ENCODE measurements around the gene NT5C2.
A peak's percentile ranks its signal among the peaks of the same experiment; 100 is the strongest.
"Not testable (repeated sequence)": the region's sequence is repeated elsewhere in the genome, so short reads cannot be mapped to it uniquely, and the experiment has no call there.

NT5C2 gene

DNA sequence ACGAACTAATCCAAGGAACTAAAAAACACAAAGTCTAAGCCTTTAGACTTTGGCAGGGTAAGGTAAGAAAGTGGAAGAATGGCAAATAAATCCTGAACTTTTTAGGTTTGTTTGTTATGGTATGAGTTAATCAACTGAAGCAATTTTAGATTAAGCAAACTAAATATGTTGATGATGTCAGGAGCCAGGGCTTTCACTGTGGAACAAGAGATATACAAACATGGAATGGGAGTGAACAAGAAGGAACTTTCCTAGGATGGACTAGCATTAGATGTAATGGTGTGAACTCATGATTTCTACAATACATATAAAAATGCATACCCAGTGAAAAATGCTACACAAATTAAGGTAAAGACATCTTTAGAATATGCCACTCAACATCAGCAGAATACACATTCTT is 35.8 kb downstream of the NT5C2 start:
- no peak for DNase-seq

DNA sequence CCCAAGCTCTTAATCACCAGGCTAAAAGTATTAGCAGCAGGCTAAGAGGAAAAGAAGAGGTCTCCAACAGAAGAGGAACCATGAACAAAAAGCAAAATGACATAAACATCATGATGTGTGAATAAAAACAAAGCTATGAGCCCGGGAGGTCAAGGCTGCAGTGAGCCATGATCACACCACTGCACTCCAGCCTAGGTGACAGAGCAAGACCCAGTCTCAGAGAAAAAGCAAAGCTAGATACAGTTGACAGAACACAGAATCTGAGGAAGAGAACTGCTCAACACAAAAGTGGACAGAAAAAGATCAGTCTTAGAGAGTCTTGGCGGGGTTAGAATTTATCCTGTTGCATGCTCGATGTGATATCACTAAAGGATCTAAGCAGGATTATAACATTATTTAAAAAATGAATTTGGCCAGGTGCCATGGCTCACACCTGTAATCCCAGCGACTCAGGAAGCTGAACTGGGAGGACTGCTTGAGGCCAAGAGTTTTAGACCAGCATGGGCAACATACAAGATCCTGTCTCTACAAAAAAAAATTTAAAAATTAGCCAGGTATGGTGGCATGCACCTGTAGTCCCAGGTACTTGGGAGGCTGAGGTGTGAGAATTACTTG is 37.5 kb downstream of the NT5C2 start:
- no peak for DNase-seq

DNA sequence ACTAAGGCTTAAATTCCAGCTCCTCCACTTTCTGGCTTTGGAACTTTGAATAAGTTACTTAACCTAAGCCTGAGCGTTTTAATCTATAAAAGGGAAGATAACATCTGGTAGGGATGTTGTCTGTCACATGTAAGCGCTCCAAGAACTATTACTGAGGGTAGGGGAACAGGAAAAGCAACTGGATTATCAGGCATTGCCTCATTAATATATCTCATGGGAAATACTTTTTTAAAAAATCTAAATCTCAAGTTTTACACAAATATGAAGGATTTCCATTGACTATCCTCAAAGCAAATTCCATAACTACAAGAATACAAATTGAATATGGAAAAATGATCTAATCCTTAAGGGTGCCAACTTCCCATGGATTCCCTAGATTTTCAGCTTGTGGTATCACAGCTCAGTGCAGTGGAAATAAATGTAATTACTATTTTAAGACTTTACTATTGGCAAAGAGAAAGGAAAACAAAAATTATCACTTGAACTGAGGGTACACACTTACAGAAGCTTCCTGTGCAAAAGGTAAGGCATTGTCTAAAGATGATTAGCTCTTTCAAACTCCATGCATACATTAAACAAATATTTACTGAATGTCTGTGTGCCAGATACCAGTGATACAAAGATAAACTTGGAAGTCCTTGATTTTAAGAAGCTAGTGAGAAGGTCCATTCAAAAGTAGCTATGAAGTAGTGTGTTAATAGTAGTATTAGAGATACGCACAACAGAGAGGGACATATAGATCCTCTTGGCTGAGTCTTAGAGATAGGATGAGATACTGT is 38.4 kb downstream of the NT5C2 start:
- no peak for DNase-seq

DNA sequence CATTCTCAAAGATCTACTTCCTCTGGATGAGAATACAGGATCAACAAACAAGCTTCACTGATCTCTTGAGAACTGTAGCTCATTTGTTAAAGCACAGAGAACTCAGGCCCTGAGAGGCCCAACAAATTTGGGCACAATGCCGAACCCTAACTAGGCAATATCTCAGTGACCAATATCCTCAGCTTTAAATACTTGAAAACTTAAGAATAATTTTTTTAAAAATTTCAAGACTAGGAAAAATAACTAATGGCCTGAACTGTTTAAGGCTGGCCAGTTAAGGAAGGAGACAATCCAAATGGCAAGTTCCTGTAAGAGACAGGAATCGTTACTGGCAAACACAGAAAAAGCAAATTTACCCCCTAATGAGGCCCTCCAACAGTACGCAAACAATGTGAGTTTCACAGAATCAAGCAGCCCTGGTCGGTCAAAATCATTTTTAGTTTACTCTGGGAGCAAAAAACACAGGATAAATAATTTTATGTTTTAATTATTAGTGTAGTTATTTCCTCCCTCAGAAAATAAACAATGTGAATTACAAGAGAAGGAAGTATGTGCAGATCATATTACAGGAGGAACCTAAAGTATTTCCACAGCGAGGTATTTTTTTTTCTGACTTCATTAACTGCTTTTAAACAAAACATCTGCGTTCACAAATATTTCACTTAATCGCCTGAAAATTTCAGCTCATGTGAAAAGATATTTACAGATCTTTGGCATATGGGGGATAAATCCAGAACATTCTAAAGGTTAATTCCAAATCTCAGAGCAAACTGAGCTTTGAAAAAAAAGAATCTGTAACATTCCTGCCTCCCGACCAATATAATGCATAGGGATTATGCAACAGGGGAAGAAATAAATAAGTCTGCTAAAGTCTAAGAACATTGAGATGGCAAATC is 39.5 kb downstream of the NT5C2 start:
- DNase-seq, result no peak

DNA sequence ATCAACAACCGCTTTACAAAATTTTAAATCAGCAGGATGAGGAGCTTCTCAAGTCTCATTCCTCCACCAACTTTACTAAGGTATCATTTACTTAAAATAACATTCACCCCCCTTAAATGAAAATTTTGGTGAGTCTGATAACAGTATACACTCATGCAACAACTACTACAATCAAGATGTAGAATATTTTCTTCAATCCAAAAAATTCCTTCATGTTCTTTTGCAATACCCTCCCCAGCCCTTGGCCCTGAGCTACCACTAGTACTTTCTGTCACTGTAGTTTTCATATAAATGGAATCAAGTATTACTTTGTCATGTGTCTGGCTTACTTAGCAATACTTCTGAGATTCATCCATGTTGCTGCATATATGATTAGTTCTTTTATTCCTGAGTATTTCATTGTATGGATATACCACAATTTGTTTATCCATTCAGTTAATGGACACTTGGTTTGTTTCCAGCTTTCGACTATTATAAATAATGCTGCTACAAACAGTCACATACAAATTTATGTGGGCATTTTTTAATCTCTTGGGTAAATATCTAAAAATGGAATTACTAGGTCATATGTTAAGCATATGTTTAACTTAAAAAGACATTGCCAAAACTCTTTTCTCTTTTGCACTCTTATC is 43.0 kb downstream of the NT5C2 start:
- DNase-seq, result no peak

DNA sequence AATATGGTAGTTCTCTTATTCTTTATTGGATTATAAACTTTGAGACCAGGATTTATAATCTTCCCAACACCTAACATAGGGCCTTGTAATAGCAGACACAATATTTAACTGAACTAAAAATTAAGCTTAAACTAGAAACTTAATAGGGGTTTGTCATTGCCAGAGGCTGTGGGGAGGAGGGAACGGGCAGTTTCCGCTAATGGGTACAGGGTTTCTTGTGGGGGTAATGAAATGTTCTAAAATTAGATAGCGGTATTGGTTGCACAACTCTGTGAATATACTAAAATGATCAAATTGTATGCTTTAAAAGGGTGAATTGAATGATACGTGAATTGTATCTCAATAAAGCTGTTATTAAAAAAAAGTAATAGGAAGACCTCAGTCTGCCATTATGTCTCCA is 45.4 kb downstream of the NT5C2 start:
- DNase-seq, result no peak

DNA sequence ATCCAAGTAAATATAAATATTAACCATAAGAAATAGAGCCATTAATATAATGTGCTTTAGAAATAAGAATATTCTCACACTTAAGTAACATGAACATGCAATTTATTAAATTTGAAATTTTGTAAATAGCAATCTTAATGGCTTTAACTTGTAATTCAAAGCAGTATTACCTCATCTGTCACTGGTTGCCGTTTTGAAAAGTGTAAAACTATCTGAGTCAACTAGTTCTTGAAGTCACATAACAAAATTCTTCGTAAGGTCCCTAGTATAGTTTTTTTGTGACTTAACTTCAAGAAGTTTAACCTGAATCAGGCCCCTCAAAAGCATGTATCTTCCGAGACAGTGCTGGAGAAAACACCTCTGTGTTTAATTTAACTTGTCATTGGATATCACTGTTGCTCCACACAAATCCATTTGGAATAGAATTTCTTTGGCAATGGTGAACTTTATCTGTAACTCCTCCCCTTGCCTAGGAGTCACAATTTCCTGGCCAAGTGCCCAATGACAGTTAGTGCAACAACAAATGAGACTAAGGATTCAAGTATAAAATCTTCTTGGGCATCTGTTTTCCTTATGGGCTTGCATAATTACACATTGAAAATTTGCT is 47.1 kb downstream of the NT5C2 start:
- no peak for DNase-seq

DNA sequence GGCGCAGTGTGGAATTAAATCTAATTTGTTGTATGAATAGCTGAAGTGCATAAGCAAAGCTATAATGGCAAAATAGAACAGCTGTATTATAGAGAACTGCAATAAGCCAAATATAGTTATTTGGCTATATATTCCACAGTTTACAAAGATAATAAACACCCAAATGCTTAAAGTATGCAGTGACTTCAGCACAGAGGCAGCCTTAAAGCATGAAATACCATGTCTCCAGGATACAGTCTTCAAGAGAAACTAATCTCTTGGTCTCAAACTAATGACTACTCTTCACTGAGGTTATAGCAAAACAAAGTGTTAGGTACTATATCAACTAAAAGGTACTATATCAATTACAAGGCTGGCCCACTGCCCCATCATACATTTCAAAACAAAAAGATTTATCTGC is 48.0 kb downstream of the NT5C2 start:
- no peak for DNase-seq

DNA sequence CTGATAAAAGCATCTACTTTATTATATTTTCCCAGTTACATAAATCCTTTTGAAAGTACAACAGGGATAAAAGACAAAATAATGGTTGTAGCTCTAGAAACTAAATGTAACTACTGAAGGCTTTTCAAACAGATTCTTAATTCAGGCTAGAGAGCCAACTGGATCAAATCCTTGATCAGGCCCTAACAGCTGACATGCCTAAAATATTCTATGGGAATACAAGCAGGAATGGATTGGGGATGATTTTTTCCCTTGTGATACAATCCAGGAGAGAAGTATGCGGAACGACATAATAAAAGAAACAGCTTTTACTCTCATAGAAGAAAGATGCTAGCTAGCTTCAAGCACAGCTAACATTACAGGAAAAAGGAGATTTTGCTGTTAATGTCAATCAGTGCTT is 49.0 kb downstream of the NT5C2 start:
- DNase-seq, result no peak

DNA sequence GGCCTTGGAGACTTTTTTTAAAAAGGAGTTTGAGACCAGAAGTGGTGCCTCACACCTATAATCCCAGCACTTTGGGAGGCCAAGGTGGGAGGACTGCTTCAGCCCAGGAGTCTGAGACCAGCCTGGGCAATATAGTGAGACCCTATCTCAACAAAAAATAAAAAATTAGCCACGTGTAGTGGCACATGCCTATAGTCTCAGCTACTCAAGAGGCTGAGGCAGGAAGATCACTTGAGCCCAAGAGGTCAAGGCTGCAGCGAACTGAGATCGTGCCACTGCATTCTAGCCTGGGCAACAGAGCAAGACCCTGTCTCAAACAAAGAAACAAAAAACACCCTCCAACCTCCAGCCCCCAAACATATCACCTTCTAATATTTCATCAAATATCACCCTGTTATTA is 49.4 kb downstream of the NT5C2 start:
- DNase-seq, result not testable (repeated sequence)

DNA sequence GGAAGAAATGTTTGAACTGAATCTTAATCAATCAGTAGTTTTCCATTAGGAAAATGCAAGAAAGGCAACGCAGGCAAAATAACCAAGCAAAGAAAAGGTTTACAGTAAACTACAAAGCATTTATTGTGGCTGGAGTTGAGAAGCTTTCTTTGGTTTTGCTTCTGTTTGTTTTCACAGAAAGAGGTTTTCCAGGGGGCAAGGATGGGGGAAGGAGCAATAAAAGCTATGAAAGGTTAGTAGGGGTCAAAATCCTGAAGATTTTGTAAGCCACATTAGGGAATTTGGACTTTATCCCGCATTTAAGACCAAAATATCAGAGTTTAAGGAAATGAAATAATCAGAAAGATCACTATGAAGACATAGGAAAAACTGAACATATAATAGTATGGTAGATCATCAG is 51.1 kb downstream of the NT5C2 start:
- DNase-seq, result no peak

DNA sequence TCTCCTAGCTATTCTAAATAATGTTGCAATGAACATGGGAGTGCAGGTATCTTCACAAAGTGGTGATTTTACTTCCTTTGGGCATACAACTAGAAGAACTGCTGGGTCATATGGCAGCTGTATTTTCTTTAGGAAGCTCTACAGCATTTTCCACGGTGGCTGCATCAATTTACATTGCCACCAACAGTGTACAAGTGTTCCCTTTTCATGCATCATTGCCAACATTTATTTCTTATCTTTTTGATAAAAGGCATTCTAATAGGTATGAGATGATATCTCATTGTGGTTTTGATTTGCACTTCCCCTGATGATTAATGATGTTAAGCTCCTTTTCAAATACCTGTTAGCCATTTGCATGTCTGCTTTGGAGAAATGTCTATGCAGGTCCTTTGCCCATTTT is 52.6 kb downstream of the NT5C2 start:
- no peak for DNase-seq

DNA sequence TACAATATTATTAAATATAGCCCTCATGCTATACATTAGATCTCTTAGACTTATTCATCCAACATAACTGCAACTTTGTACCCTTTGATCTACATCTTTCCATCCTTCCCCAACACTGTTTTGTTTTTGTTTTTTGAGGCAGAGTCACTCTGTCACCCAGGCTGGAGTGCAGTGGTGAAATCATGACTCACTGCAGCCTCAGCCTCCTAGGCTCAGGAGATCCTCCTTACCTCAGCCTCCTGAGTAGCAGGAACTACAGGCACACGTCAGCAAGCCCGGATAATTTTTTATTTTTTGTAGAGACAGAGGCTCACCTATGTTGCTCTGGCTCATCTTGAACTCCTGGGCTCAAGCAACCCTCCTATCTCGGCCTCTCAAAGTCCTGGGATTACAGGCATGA is 53.3 kb downstream of the NT5C2 start:
- DNase-seq, result no peak

DNA sequence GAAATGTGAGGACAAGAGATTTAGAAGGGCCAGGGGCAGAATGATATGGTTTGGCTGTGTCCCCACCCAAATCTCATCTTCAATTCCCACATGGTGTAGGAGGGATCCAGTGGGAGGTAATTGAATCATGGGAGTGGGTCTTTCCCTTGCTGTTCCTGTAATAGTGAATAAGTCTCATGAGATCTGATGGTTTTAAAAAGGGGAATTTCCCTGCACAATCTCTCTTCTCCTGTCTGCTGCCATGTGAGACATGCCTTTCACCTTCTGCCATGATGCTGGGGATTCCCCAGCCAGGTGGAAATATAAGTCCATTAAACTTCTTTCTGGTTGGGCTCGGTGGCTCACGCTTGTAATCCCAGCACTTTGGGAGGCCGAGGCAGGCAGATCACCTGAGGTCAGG is 57.9 kb downstream of the NT5C2 start:
- not testable (repeated sequence) for DNase-seq

DNA sequence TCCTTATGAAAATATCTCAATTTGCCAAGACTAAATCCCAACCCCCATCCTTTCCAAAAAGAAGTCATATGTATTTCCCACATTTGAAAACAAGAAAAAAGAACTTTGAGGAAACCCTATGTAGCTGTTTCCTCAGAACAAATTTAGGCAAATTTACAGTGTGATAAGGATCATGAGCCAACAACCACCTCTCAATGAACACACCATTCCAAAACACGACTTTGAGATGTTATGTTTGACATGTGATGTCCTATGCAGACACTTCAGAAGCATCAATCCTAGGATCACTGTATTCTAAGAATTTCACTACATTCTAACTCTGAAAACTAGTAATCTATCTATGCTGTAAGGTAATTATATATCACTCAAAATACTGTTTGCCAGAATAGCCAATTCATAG is 62.2 kb downstream of the NT5C2 start:
- no peak for DNase-seq

DNA sequence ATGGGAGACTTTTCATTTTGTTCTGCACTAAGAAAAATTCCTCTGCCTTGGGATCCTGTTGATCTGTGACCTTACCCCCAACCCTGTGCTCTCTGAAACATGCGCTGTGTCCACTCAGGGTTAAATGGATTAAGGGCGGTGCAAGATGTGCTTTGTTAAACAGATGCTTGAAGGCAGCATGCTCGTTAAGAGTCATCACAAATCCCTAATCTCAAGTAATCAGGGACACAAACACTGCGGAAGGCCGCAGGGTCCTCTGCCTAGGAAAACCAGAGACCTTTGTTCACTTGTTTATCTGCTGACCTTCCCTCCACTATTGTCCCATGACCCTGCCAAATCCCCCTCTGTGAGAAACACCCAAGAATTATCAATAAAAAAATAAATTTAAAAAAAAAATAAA is 62.9 kb downstream of the NT5C2 start:
- DNase-seq, result not testable (repeated sequence)

DNA sequence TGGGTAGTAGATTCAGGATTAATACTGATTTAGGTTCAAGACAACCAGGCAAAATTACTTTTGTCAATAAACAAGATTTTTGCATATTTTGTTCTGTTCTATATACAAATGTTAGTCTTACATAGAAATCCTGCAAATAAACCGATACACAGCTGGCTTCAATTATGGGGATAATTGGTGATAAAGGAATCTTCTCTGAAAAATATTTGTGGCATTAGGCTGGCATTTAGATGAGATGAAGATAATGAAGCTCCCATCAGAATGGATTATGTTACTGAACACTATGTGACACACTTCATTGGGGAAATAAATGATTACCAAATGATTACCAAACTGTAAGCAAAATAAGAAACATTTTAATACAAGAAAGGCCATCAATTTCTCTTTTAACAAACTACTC is 65.8 kb downstream of the NT5C2 start:
- no peak for DNase-seq

DNA sequence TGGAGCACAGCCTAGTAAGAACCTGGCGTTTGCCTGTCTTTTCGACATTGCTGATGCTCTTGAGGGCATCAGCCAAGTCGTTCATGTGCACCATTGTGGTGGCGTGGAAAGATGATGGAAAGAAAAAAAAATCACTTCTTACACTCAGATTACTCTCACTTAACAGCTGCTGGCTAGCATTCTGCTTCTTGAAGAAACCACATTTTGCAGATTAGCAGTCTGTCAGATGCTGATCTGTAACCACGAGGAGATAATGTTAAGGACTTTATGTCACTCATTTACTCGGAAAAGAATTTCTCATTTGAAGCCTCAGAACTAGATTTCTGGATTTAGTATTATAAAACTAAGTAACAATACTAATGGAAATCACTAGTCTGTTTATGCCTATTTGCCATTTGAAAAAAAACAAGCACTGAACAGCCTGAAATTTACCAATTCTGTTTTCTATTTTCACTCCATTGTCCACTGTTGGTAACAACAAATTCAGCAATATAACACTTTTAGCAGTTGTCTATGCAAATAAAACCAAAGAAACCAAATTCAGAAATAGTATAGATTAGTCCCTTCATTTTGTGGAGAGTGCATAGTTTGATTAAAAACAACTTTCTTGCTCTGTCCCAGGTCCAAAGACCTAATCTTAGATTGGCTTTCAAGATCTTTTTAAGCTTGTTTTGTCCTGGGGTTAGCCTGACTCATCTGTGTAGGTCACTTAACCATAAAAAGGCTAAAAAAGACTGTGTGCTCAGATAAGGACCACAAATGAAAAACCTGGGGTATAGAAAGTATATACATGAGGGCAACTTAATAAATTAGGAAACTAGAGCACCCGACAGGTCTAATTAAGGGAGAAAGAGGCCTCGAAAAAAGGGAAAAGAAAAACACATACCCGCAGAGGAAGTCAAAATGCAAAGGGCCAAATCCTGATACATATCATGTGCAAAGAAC is 67.5 kb downstream of the NT5C2 start:
- peak; percentile 16 for DNase-seq

DNA sequence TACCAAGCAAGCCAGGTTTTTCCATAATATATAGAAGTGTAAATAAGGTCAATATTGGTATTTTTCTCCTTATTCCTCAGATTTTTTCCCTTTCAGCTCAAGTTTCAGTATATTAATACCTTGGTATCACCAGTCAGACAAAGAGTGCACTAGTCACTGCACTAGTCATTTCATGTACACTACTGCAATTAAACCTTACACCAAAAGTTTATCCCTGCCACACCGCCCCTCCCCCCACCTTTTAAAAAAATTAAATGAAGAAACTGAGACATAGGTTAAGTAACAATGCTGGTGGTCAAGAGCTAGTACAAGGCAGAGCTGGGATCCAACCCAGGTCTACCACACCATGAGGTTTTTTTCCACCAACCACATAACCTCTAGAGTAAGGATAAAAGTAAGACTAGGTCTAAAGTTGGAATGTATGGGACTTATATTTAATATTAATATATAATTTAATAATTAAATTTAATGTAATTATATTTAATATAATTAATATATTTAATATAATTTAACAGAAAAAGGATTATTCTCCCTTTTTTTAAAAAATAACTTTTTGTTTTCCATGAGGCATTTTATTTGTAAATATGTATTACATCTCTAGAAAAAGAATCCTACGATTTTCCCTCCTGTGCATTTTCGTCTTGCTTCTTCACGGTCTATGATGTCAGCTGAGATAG is 68.5 kb downstream of the NT5C2 start:
- DNase-seq, result peak; percentile 21

DNA sequence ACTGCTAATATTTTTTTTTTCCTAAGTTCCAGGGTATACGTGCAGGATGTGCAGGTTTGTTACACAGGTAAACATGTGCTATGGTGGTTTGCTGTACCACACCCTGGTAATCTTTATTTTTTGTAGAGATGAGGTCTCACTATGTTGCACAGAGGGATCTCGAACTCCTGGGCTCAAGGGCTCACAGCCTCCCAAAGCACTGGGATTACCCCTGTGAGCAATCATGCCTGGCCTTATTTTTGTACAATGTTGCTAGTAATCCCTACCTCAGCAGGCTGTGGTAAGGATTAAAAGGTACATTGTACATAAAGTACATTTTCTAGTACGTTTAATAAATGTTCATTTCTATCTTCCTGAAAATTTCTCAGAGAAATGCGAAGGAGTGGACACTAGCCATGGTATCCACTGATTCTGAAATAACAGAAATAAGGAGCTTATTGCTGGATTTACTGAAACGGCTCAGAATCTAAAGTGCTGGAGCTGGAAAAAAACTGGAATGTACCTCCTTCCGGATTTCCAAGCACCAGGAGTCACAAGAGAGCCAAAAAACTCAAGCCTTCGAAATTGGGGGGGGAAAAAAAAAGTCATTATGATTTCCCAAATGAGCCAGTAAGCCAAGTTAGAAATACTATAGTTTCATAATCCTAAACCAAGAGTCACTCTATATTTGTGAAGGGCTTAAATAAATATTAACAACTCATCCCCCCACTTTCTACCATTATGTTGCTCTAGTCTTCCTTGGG is 69.6 kb downstream of the NT5C2 start:
- no peak for DNase-seq
